GM21360 (cell line): ENCODE results near the gene BCL2L14.
A peak's percentile ranks its signal among the peaks of the same experiment; 100 is the strongest.

Experiments
- ATAC-seq: cut with Tn5 transposase; IDR thresholded peaks from one replicate; pipeline ENCODE4 v1.9.1; 2021; ENCODE audit warnings: mild to moderate bottlenecking, moderate library complexity; ENCODE audit not compliant: unreplicated experiment

BCL2L14 gene

GRCh38 chr12:12070674-12071656 is at the start of gene BCL2L14:
BCL2L14 (plus strand) TSS chr12:12070939; CDS start chr12:12079306, 8,367 bp downstream.
- no peak for ATAC-seq

GRCh38 chr12:12022306-12022936 is 48.3 kb upstream of the BCL2L14 start:
- ATAC-seq: no peak

- ATAC-seq: no peak
Measured at GRCh38 chr12:12023456-12023855, 47.3 kb upstream of the BCL2L14 start.

- ATAC-seq: peak; percentile 81
Measured at GRCh38 chr12:12024911-12025682, 45.6 kb upstream of the BCL2L14 start.

GRCh38 chr12:12025799-12026386 is 44.8 kb upstream of the BCL2L14 start:
- ATAC-seq: no peak

GRCh38 chr12:12028668-12029402 is 41.9 kb upstream of the BCL2L14 start:
- ATAC-seq: no peak

GRCh38 chr12:12029653-12030052 is 41.1 kb upstream of the BCL2L14 start:
- no peak for ATAC-seq

GRCh38 chr12:12032260-12032791 is 38.4 kb upstream of the BCL2L14 start:
- ATAC-seq: no peak

GRCh38 chr12:12032851-12033797 is 37.6 kb upstream of the BCL2L14 start:
- ATAC-seq: no peak

- ATAC-seq: no peak
Measured at GRCh38 chr12:12033824-12034223, 36.9 kb upstream of the BCL2L14 start.

GRCh38 chr12:12034344-12034743 is 36.4 kb upstream of the BCL2L14 start:
- no peak for ATAC-seq

- ATAC-seq: no peak
Measured at GRCh38 chr12:12035229-12035628, 35.5 kb upstream of the BCL2L14 start.

- ATAC-seq: no peak
Measured at GRCh38 chr12:12036901-12037300, 33.8 kb upstream of the BCL2L14 start.

GRCh38 chr12:12039897-12040296 is 30.8 kb upstream of the BCL2L14 start:
- no peak for ATAC-seq

- no peak for ATAC-seq
Measured at GRCh38 chr12:12046401-12046800, 24.3 kb upstream of the BCL2L14 start.

- no peak for ATAC-seq
Measured at GRCh38 chr12:12047682-12048081, 23.1 kb upstream of the BCL2L14 start.

GRCh38 chr12:12048266-12048665 is 22.5 kb upstream of the BCL2L14 start:
- no peak for ATAC-seq

- no peak for ATAC-seq
Measured at GRCh38 chr12:12048714-12049113, 22.0 kb upstream of the BCL2L14 start.

GRCh38 chr12:12051668-12052067 is 19.1 kb upstream of the BCL2L14 start:
- no peak for ATAC-seq
